ENCODE data around the gene PCDHGA4. TPM values are rescaled to one million over a fixed set of nuclear protein-coding genes. Genes with fewer than 3 reads are reported as not detected.
"Not testable (repeated sequence)": the region's sequence is repeated elsewhere in the genome, so short reads cannot be mapped to it uniquely, and the experiment has no call there.

Gene PCDHGA4
- total RNA-seq, 3 donors from 2014 or later: 0.90 to 4.6 (median 1.2) TPM

- peaks cover 68% of the 10 kb centered on the region for H3K9me3 ChIP-seq
- peak; percentile 18 for TF ChIP-seq CTCF (IDR thresholded peaks at IDR 0.05)
- DNase-seq (peak in 2 of 3 donors; percentile 52 to 59), ATAC-seq (peak; percentile 92)
- H3K36me3 ChIP-seq (ENCODE audit: low read depth); intact Hi-C loops (cut with DNase I, micrococcal nuclease); H3K4me3 ChIP-seq; H3K4me1 ChIP-seq (ENCODE audit: low read depth): not testable (repeated sequence)
These were observed 43.1 kb downstream of the PCDHGA4 start, which contains the start of gene PCDHGB5 for GRCh38 chr5:141397756-141398551. Gene PCDHGB5, plus strand, starts transcription at chr5:141397947. Its CDS starts 181 bp downstream, at chr5:141398128.

- Histone ChIP-seq H3K9me3 (peaks cover 68% of the 10 kb centered on the region), H3K36me3 (ENCODE audit: low read depth) (no peaks in the 10 kb centered on the region), H3K4me3 (no peak overlapping the region), H3K4me1 (ENCODE audit: low read depth) (no peaks in the 10 kb centered on the region)
- ATAC-seq (no peak), DNase-seq (no peak)
- no peak for TF ChIP-seq CTCF (IDR thresholded peaks at IDR 0.05)
- intact Hi-C loops (cut with DNase I, micrococcal nuclease): no loop called here
These were observed 43.8 kb downstream of the PCDHGA4 start for GRCh38 chr5:141398608-141399007.

GRCh38 chr5:141399555-141400258 lies 44.9 kb downstream of the PCDHGA4 start:
- no peak for TF ChIP-seq CTCF (IDR thresholded peaks at IDR 0.05)
- DNase-seq (no peak), ATAC-seq (no peak)
- peaks cover 69% of the 10 kb centered on the region for H3K9me3 ChIP-seq
- H3K4me1 ChIP-seq (ENCODE audit: low read depth): no peaks in the 10 kb centered on the region
- no peaks in the 10 kb centered on the region for H3K36me3 ChIP-seq (ENCODE audit: low read depth)
- H3K4me3 ChIP-seq: no peak overlapping the region
- intact Hi-C loops (cut with DNase I, micrococcal nuclease): no loop called here

GRCh38 chr5:141402553-141403243 lies 47.9 kb downstream of the PCDHGA4 start, which contains the start of gene PCDHGA9:
Gene PCDHGA9, plus strand, starts transcription at chr5:141402778. Its CDS starts 175 bp downstream, at chr5:141402953.
- no peak within 1 kb of the TSS for H3K4me3 ChIP-seq
- intact Hi-C loops (cut with DNase I, micrococcal nuclease): no loop called here
- H3K9me3 ChIP-seq: peaks cover 85% of the 10 kb centered on the region
- H3K4me1 ChIP-seq (ENCODE audit: low read depth): no peaks in the 10 kb centered on the region
- no peaks in the 10 kb centered on the region for H3K36me3 ChIP-seq (ENCODE audit: low read depth)
- no peak for TF ChIP-seq CTCF (IDR thresholded peaks at IDR 0.05)
- peak; percentile 40 for ATAC-seq
- DNase-seq: peak in 1 of 3 donors; percentile 29

- H3K36me3 ChIP-seq (ENCODE audit: low read depth): no peaks in the 10 kb centered on the region
- peaks cover 88% of the 10 kb centered on the region for H3K9me3 ChIP-seq
- intact Hi-C loops (cut with DNase I, micrococcal nuclease): no loop called here
- no peak for TF ChIP-seq CTCF (IDR thresholded peaks at IDR 0.05)
- no peak overlapping the region for H3K4me3 ChIP-seq
- H3K4me1 ChIP-seq (ENCODE audit: low read depth): no peaks in the 10 kb centered on the region
- DNase-seq (no peak), ATAC-seq (no peak)
These were observed 48.6 kb downstream of the PCDHGA4 start for GRCh38 chr5:141403387-141403786.

Other genes starting within 250 kb of the PCDHGA4 start
- gene PCDHB4, start 233.2 kb upstream of the PCDHGA4 start, total RNA-seq: 1 to 10 TPM in 1 of 3 donors, under 1 TPM in 2; 0.35 to 3.4 (median 0.80) TPM
- 1 to 10 TPM in 1 of 3 donors, under 1 TPM in 2; 0.41 to 3.0 (median 0.60) TPM for gene PCDHB5, start 219.8 kb upstream of the PCDHGA4 start, total RNA-seq
- gene PCDHB6, start 205.0 kb upstream of the PCDHGA4 start, total RNA-seq: under 1 TPM; 0.24 to 0.60 (median 0.29) TPM
- gene PCDHB7, start 182.4 kb upstream of the PCDHGA4 start, total RNA-seq: 1 to 10 TPM in 1 of 3 donors, under 1 TPM in 1, not detected in 1; 0.55 to 2.5 TPM
- gene PCDHB8, start 177.2 kb upstream of the PCDHGA4 start, total RNA-seq: 1 to 10 TPM in 1 of 3 donors, under 1 TPM in 2; 0.12 to 2.1 (median 0.72) TPM
- gene PCDHB16, start 172.6 kb upstream of the PCDHGA4 start, total RNA-seq: 1 to 10 TPM in 1 of 3 donors, under 1 TPM in 2; 0.49 to 3.4 (median 0.89) TPM
- gene PCDHB9, start 167.9 kb upstream of the PCDHGA4 start, total RNA-seq: 1 to 10 TPM in 1 of 3 donors, under 1 TPM in 2; 0.26 to 2.4 (median 0.70) TPM
- gene PCDHB10, start 162.7 kb upstream of the PCDHGA4 start, total RNA-seq: 1 to 10 TPM in 1 of 3 donors, under 1 TPM in 2; 0.35 to 4.9 (median 0.60) TPM
- gene PCDHB11, start 155.4 kb upstream of the PCDHGA4 start, total RNA-seq: 1 to 10 TPM in 2 of 3 donors, under 1 TPM in 1; 0.55 to 5.8 (median 1.3) TPM
- gene PCDHB12, start 146.3 kb upstream of the PCDHGA4 start, total RNA-seq: 1 to 10 TPM in 1 of 3 donors, under 1 TPM in 2; 0.52 to 3.9 (median 0.67) TPM
- 1 to 10 TPM; 1.2 to 4.3 (median 1.9) TPM for gene PCDHB13, start 141.1 kb upstream of the PCDHGA4 start, total RNA-seq
- 1 to 10 TPM in 2 of 3 donors, under 1 TPM in 1; 0.98 to 6.1 (median 2.0) TPM for gene PCDHB14, start 131.7 kb upstream of the PCDHGA4 start, total RNA-seq
- 1 to 10 TPM in 2 of 3 donors, under 1 TPM in 1; 0.69 to 4.3 (median 1.2) TPM for gene PCDHB15, start 109.6 kb upstream of the PCDHGA4 start, total RNA-seq
- gene SLC25A2, start 51.0 kb upstream of the PCDHGA4 start, total RNA-seq: 1 to 10 TPM; 1.2 to 1.7 (median 1.5) TPM
- gene TAF7, start 34.2 kb upstream of the PCDHGA4 start, total RNA-seq: 10 to 100 TPM; 52.6 to 70.4 (median 56.9) TPM
- gene PCDHGA1, start 24.5 kb upstream of the PCDHGA4 start, total RNA-seq: 1 to 10 TPM in 1 of 3 donors, under 1 TPM in 2; 0.35 to 1.6 (median 0.43) TPM
- 1 to 10 TPM in 1 of 3 donors, under 1 TPM in 2; 0.41 to 3.8 (median 0.51) TPM for gene PCDHGA2, start 16.3 kb upstream of the PCDHGA4 start, total RNA-seq
- gene PCDHGA3, start 11.2 kb upstream of the PCDHGA4 start, total RNA-seq: 1 to 10 TPM in 1 of 3 donors, under 1 TPM in 2; 0.24 to 2.2 (median 0.43) TPM
- 1 to 10 TPM; 1.0 to 4.1 (median 1.2) TPM for gene PCDHGB1, start 4.9 kb upstream of the PCDHGA4 start, total RNA-seq
- 1 to 10 TPM; 1.5 to 5.7 (median 2.8) TPM for gene PCDHGB2, start 5.0 kb downstream of the PCDHGA4 start, total RNA-seq
- gene PCDHGA5, start 9.1 kb downstream of the PCDHGA4 start, total RNA-seq: 1 to 10 TPM; 1.2 to 4.2 (median 1.2) TPM
- 1 to 10 TPM; 2.0 to 6.3 (median 2.0) TPM for gene PCDHGB3, start 15.2 kb downstream of the PCDHGA4 start, total RNA-seq
- 1 to 10 TPM; 1.6 to 6.7 (median 1.9) TPM for gene PCDHGA6, start 18.9 kb downstream of the PCDHGA4 start, total RNA-seq
- gene PCDHGA7, start 27.7 kb downstream of the PCDHGA4 start, total RNA-seq: 1 to 10 TPM; 1.0 to 5.6 (median 1.7) TPM
- gene PCDHGB4, start 32.7 kb downstream of the PCDHGA4 start, total RNA-seq: 1 to 10 TPM in 2 of 3 donors, under 1 TPM in 1; 0.65 to 5.3 (median 1.2) TPM
- 1 to 10 TPM in 1 of 3 donors, under 1 TPM in 2; 0.78 to 3.8 (median 0.87) TPM for gene PCDHGA8, start 37.6 kb downstream of the PCDHGA4 start, total RNA-seq
- 1 to 10 TPM; 3.1 to 9.8 (median 5.6) TPM for gene PCDHGB5, start 42.9 kb downstream of the PCDHGA4 start, total RNA-seq
- gene PCDHGA9, start 47.8 kb downstream of the PCDHGA4 start, total RNA-seq: 1 to 10 TPM; 2.6 to 6.7 (median 3.2) TPM
- 1 to 10 TPM; 2.3 to 8.5 (median 2.8) TPM for gene PCDHGB6, start 53.0 kb downstream of the PCDHGA4 start, total RNA-seq
- 1 to 10 TPM; 3.5 to 6.1 (median 4.7) TPM for gene PCDHGA10, start 58.0 kb downstream of the PCDHGA4 start, total RNA-seq
- gene PCDHGB7, start 62.7 kb downstream of the PCDHGA4 start, total RNA-seq: 10 to 100 TPM in 1 of 3 donors, 1 to 10 TPM in 2; 4.2 to 17.9 (median 4.5) TPM
- gene PCDHGA11, start 66.0 kb downstream of the PCDHGA4 start, total RNA-seq: 1 to 10 TPM; 1.8 to 5.6 (median 2.6) TPM
- gene PCDHGA12, start 75.5 kb downstream of the PCDHGA4 start, total RNA-seq: 1 to 10 TPM; 2.6 to 5.5 (median 3.0) TPM
- gene PCDHGC3, start 120.9 kb downstream of the PCDHGA4 start, total RNA-seq: 10 to 100 TPM; 12.1 to 50.5 (median 24.5) TPM
- 1 to 10 TPM in 2 of 3 donors, under 1 TPM in 1; 0.75 to 2.6 (median 1.6) TPM for gene PCDHGC4, start 130.0 kb downstream of the PCDHGA4 start, total RNA-seq
- 1 to 10 TPM in 1 of 3 donors, under 1 TPM in 2; 0.61 to 2.6 (median 0.89) TPM for gene PCDHGC5, start 134.1 kb downstream of the PCDHGA4 start, total RNA-seq